Renal cortical epithelial cell (primary cell): ENCODE measurements around the gene KRTAP5-7. TPM values are rescaled to one million over a fixed set of nuclear protein-coding genes. Genes with fewer than 3 reads are reported as not detected.

Experiments used
- total RNA-seq: library from RNA; depleted of rRNA; stranded (reverse); fragments of >200 nt; gene quantifications from 2 replicates; pipeline ENCODE4 v1.2.3, GENCODE V29; 2014

KRTAP5-7 gene
- total RNA-seq, 1 donor from 2014 or later = not detected

Other genes with a start within 250 kb of the KRTAP5-7 start
- gene DHCR7, start 78.9 kb upstream of the KRTAP5-7 start, total RNA-seq = 28.0 and 58.7 TPM in 2 replicates
- 68.9 and 80.6 TPM in 2 replicates for gene NADSYN1, start 74.1 kb upstream of the KRTAP5-7 start, total RNA-seq
- gene KRTAP5-8, start 10.8 kb downstream of the KRTAP5-7 start, total RNA-seq = not detected in 2 replicates
- not detected in 2 replicates for gene KRTAP5-9, start 21.2 kb downstream of the KRTAP5-7 start, total RNA-seq
- not detected in 2 replicates for gene KRTAP5-10, start 38.3 kb downstream of the KRTAP5-7 start, total RNA-seq
- gene KRTAP5-11, start 55.6 kb downstream of the KRTAP5-7 start, total RNA-seq = not detected in 2 replicates